Loucy (cell line): ENCODE results near the gene APBB2.

Source experiments
- CTCF ChIP-seq: fragments of 200-600 bp; sonication (generic); conservative IDR thresholded peaks from 2 replicates; pipeline ENCODE4 v1.5.1; 2014; ENCODE audit warnings: mild to moderate bottlenecking, antibody characterized with exemption, low read length
- EZH2phosphoT487 ChIP-seq: fragments of 200-600 bp; IDR thresholded peaks from 2 replicates; pipeline ENCODE4 v1.6.1; 2018; ENCODE audit warnings: antibody characterized with exemption, mild to moderate bottlenecking, moderate library complexity, borderline replicate concordance

GRCh38 chr4:40915318-40916217 is 298.8 kb downstream of the APBB2 start:
- TF ChIP-seq CTCF, result no peak
- TF ChIP-seq EZH2phosphoT487, result no peak
